Measurements from ENCODE around the gene ABHD17A.

DNA sequence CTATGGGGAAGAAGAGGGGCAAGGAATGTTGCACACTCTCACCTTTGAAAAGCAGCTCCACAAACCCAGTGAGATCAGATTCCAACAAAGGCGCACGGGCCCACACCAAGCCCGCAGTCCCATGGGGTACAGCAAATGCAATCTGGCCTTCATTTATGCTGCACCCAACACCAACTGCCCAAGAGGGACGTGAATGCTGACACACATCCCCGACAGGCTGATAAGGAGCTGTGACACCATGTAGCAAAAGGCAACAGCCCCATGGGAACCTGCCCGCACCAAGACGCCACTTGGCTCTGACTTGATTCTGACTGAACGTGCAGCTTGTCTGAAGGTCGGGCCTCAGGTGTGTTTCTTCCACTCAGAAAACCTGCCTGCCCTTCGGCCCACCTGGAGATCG is 54.3 kb downstream of the ABHD17A start:
- TF ChIP-seq, protein P1, sequence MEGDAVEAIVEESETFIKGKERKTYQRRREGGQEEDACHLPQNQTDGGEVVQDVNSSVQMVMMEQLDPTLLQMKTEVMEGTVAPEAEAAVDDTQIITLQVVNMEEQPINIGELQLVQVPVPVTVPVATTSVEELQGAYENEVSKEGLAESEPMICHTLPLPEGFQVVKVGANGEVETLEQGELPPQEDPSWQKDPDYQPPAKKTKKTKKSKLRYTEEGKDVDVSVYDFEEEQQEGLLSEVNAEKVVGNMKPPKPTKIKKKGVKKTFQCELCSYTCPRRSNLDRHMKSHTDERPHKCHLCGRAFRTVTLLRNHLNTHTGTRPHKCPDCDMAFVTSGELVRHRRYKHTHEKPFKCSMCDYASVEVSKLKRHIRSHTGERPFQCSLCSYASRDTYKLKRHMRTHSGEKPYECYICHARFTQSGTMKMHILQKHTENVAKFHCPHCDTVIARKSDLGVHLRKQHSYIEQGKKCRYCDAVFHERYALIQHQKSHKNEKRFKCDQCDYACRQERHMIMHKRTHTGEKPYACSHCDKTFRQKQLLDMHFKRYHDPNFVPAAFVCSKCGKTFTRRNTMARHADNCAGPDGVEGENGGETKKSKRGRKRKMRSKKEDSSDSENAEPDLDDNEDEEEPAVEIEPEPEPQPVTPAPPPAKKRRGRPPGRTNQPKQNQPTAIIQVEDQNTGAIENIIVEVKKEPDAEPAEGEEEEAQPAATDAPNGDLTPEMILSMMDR (IDR thresholded peaks at IDR 0.05), result no peak
- no peak for TF ChIP-seq ZFX (IDR thresholded peaks at IDR 0.05; ENCODE audit: borderline replicate concordance)

All from 22Rv1 (cell line).